Measurements from ENCODE around the gene COL10A1. TPM values are rescaled to one million over a fixed set of nuclear protein-coding genes. Genes with fewer than 3 reads are reported as not detected.

COL10A1 gene
- not detected for polyA plus RNA-seq (2013, experiment 1 of 2)
- not detected for polyA plus RNA-seq (2013, experiment 2 of 2)

DNA sequence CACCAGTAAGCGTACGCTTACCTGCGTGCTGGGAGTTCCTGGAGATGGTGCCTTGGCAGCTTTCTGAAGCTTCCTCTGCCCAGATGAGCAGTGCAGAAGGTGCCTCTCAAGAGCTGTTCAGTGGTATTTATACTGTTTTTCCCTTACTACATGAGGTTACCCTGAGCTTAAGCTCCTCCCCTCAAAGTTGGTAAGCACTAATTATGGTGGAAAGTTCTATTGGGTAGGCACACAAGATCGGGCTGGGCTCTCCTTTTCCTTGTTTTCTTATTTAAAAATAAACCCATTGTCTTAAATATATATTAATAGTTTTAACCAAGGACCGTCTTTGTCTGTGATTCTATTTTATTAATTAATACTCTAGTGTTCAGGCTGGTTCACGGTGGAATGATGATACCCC, at the start of gene COL10A1:
Gene COL10A1, minus strand, starts transcription at position 101 of the 400 bp plus-strand sequence. CDS start 640 bp downstream, outside the sequence.
- no peak within 1 kb of the TSS for H3K14ac ChIP-seq (ENCODE audit: low read length)
- no CpG with 5 or more reads among the region's 6 CpGs for WGBS, 2 donors (ENCODE audit: extremely low coverage in 2 of 2, insufficient read length in 2 of 2, insufficient replicate concordance in 1 of 2)
- no peak within 1 kb of the TSS for H2AK5ac ChIP-seq (ENCODE audit: low read depth, low read length)
- no peak within 1 kb of the TSS for H2BK120ac ChIP-seq (ENCODE audit: low read depth, low read length)
- no peak within 1 kb of the TSS for H2AFZ ChIP-seq (ENCODE audit: low read length)
- no peak within 1 kb of the TSS for H3K4me2 ChIP-seq (ENCODE audit: insufficient read depth, low read length, poor library complexity, severe bottlenecking)
- H4K8ac ChIP-seq (ENCODE audit: low read depth, low read length): no peak within 1 kb of the TSS
- H3K4me3 ChIP-seq (ENCODE audit: low read length in 2 of 2): no peak within 1 kb of the TSS
- H3K4ac ChIP-seq (ENCODE audit: low read length): no peak within 1 kb of the TSS
- H3K36me3 ChIP-seq (replicated peaks in 1 of 2; ENCODE audit: control insufficient read depth in 2 of 2, insufficient read depth in 2 of 2, low read length in 2 of 2): no peaks in the 10 kb centered on the region
- no peaks in the 10 kb centered on the region for H3K9me3 ChIP-seq (replicated peaks in 1 of 2; ENCODE audit: control insufficient read depth in 2 of 2, insufficient read depth in 1 of 2, low read depth in 1 of 2, low read length in 2 of 2)
- no peak within 1 kb of the TSS for H3K23ac ChIP-seq (ENCODE audit: low read depth, low read length, poor library complexity)
- H2BK5ac ChIP-seq (ENCODE audit: low read length): no peak within 1 kb of the TSS
- H2BK12ac ChIP-seq (ENCODE audit: low read length): no peak within 1 kb of the TSS
- no peak for DNase-seq (ENCODE audit: low spot score)
- H2BK15ac ChIP-seq (ENCODE audit: low read length): no peak within 1 kb of the TSS
- H3K79me1 ChIP-seq (ENCODE audit: low read depth, low read length): no peaks in the 10 kb centered on the region
- peaks cover 0 to 1% of the 10 kb centered on the region in 2 donors for H3K4me1 ChIP-seq (ENCODE audit: control insufficient read depth in 2 of 2, insufficient read depth in 1 of 2, low read depth in 1 of 2, low read length in 2 of 2)
- H3K18ac ChIP-seq (ENCODE audit: low read length): no peak within 1 kb of the TSS
- H3K27me3 ChIP-seq (ENCODE audit: control insufficient read depth in 3 of 3, insufficient read depth in 3 of 3, low read depth in 1 of 3, low read length in 3 of 3): no peaks in the 10 kb centered on the region
- no peak within 1 kb of the TSS for H4K91ac ChIP-seq (ENCODE audit: low read depth, low read length, poor library complexity)
- no peak within 1 kb of the TSS for H3K27ac ChIP-seq (replicated peaks; ENCODE audit: low read length)
- H3K9ac ChIP-seq (ENCODE audit: low read depth, low read length, poor library complexity): no peak within 1 kb of the TSS

DNA sequence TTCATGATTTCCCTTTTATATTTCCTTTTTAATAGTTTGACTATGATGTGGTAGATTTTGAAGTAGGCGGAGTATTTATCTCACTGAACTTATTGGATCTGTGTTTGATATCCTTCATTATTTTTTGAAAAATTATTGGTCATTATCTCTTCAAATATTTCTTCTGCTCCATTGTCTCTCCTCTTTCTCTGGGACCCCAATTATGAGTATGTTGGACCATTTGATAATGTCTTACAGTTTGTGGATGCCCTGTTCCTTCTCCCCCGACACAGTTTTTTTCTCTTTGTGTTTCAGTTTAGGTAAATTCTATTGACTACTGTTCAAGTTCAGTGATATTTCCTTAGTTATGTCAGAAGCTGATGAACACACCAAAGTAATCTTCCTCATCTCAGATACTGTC, 49.4 kb upstream of the COL10A1 start:
- H3K18ac ChIP-seq (ENCODE audit: low read length): no peak overlapping the region
- H3K23ac ChIP-seq (ENCODE audit: low read depth, low read length, poor library complexity): no peak overlapping the region
- no peak overlapping the region for H3K4me3 ChIP-seq (ENCODE audit: low read length in 2 of 2)
- no peak overlapping the region for H3K4ac ChIP-seq (ENCODE audit: low read length)
- H4K91ac ChIP-seq (ENCODE audit: low read depth, low read length, poor library complexity): no peak overlapping the region
- H3K9ac ChIP-seq (ENCODE audit: low read depth, low read length, poor library complexity): no peak overlapping the region
- H3K27ac ChIP-seq (replicated peaks; ENCODE audit: low read length): no peak overlapping the region
- no peak overlapping the region for H2AFZ ChIP-seq (ENCODE audit: low read length)
- no peaks in the 10 kb centered on the region for H3K79me1 ChIP-seq (ENCODE audit: low read depth, low read length)
- no peak for DNase-seq (ENCODE audit: low spot score)
- H2BK12ac ChIP-seq (ENCODE audit: low read length): no peak overlapping the region
- H3K9me3 ChIP-seq (replicated peaks in 1 of 2; ENCODE audit: control insufficient read depth in 2 of 2, insufficient read depth in 1 of 2, low read depth in 1 of 2, low read length in 2 of 2): peaks cover 0 to 3% of the 10 kb centered on the region in 2 donors
- H3K36me3 ChIP-seq (replicated peaks in 1 of 2; ENCODE audit: control insufficient read depth in 2 of 2, insufficient read depth in 2 of 2, low read length in 2 of 2): no peaks in the 10 kb centered on the region
- H2BK5ac ChIP-seq (ENCODE audit: low read length): no peak overlapping the region
- no peak overlapping the region for H4K8ac ChIP-seq (ENCODE audit: low read depth, low read length)
- H3K4me2 ChIP-seq (ENCODE audit: insufficient read depth, low read length, poor library complexity, severe bottlenecking): no peak overlapping the region
- H2BK120ac ChIP-seq (ENCODE audit: low read depth, low read length): no peak overlapping the region
- H3K27me3 ChIP-seq (ENCODE audit: control insufficient read depth in 3 of 3, insufficient read depth in 3 of 3, low read depth in 1 of 3, low read length in 3 of 3): no peaks in the 10 kb centered on the region
- H3K4me1 ChIP-seq (ENCODE audit: control insufficient read depth in 2 of 2, insufficient read depth in 1 of 2, low read depth in 1 of 2, low read length in 2 of 2): no peaks in the 10 kb centered on the region
- no CpG with 5 or more reads among the region's 2 CpGs for WGBS, 2 donors (ENCODE audit: extremely low coverage in 2 of 2, insufficient read length in 2 of 2, insufficient replicate concordance in 1 of 2)
- H2BK15ac ChIP-seq (ENCODE audit: low read length): no peak overlapping the region
- H3K14ac ChIP-seq (ENCODE audit: low read length): no peak overlapping the region
- no peak overlapping the region for H2AK5ac ChIP-seq (ENCODE audit: low read depth, low read length)

DNA sequence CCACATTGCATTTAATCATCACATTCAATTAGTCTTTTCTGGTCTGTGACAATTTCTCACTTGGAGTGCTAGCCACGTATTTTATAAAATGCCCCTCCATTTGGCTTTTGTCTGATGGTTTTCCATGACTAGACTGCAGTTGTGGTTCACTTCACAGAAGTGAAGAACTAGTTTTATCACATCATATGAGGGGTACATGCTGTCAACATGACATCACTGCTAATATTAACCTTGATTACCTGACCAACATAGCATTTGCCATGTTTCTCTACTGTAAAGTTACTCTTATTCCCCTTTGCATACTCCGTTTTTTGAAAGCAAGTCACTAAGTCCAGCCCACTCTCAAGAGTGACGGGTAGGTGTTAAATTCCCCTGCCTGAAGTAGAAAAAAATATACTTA, 48.0 kb upstream of the COL10A1 start:
- Histone ChIP-seq H2BK15ac (ENCODE audit: low read length) (no peak overlapping the region), H3K4ac (ENCODE audit: low read length) (no peak overlapping the region)

DNA sequence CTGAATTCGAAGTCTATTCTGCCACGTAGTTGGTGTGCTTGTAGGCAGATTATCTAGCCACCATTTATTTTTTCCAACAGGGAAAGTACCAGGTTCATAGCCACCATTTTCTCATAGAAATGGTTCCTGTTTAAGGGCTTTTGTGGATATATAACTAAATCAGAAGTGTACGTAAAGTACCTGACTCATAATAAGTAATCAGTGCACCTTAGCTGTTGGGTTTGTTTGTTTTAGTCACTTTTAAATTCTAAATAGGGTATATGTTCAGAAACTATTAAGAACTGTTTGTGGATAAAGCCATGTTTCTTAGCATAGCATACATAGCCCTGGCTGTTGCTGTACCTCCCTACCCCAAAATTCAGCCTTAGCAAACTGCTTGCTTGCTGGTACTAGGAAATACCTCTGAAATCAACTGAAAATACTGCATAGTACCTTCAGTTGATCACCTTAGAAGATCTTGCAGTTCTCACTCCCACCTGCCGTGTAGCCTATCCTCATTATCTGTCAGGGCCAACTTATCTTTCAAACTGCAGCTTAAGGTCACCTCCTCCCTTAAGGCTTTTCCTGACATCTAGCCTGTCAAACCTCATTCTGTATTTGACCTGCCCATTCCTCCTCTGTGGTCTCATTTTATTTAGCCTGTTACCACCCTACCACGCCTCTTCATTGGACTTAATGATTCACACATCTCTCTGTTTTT, 44.6 kb upstream of the COL10A1 start:
- Histone ChIP-seq H2BK15ac (ENCODE audit: low read length) (no peak overlapping the region), H2BK5ac (ENCODE audit: low read length) (no peak overlapping the region), H3K9ac (ENCODE audit: low read depth, low read length, poor library complexity) (no peak overlapping the region), H3K79me1 (ENCODE audit: low read depth, low read length) (no peaks in the 10 kb centered on the region), H2BK120ac (ENCODE audit: low read depth, low read length) (no peak overlapping the region), H3K18ac (ENCODE audit: low read length) (no peak overlapping the region), H3K27me3 (ENCODE audit: control insufficient read depth in 3 of 3, insufficient read depth in 3 of 3, low read depth in 1 of 3, low read length in 3 of 3) (no peaks in the 10 kb centered on the region), H2BK12ac (ENCODE audit: low read length) (no peak overlapping the region), H3K23ac (ENCODE audit: low read depth, low read length, poor library complexity) (no peak overlapping the region), H3K4me2 (ENCODE audit: insufficient read depth, low read length, poor library complexity, severe bottlenecking) (no peak overlapping the region), H3K4me3 (ENCODE audit: low read length in 2 of 2) (no peak overlapping the region), H3K27ac (replicated peaks; ENCODE audit: low read length) (no peak overlapping the region), H2AFZ (ENCODE audit: low read length) (no peak overlapping the region), H3K4me1 (ENCODE audit: control insufficient read depth in 2 of 2, insufficient read depth in 1 of 2, low read depth in 1 of 2, low read length in 2 of 2) (no peaks in the 10 kb centered on the region), H3K36me3 (replicated peaks in 1 of 2; ENCODE audit: control insufficient read depth in 2 of 2, insufficient read depth in 2 of 2, low read length in 2 of 2) (no peaks in the 10 kb centered on the region), H4K8ac (ENCODE audit: low read depth, low read length) (no peak overlapping the region), H3K14ac (ENCODE audit: low read length) (no peak overlapping the region), H3K4ac (ENCODE audit: low read length) (no peak overlapping the region), H2AK5ac (ENCODE audit: low read depth, low read length) (no peak overlapping the region), H4K91ac (ENCODE audit: low read depth, low read length, poor library complexity) (no peak overlapping the region), H3K9me3 (replicated peaks in 1 of 2; ENCODE audit: control insufficient read depth in 2 of 2, insufficient read depth in 1 of 2, low read depth in 1 of 2, low read length in 2 of 2) (no peaks in the 10 kb centered on the region)
- DNase-seq (ENCODE audit: low spot score): no peak
- no CpG with 5 or more reads among the region's 5 CpGs for WGBS, 2 donors (ENCODE audit: extremely low coverage in 2 of 2, insufficient read length in 2 of 2, insufficient replicate concordance in 1 of 2)

More for the DNA sequence above, 48.0 kb upstream of the COL10A1 start:
- no peak overlapping the region for H3K4me3 ChIP-seq (ENCODE audit: low read length in 2 of 2)
- no peak overlapping the region for H2BK12ac ChIP-seq (ENCODE audit: low read length)
- H3K18ac ChIP-seq (ENCODE audit: low read length): no peak overlapping the region
- WGBS, 2 donors (ENCODE audit: extremely low coverage in 2 of 2, insufficient read length in 2 of 2, insufficient replicate concordance in 1 of 2): no CpG with 5 or more reads among the region's 3 CpGs
- H3K23ac ChIP-seq (ENCODE audit: low read depth, low read length, poor library complexity): no peak overlapping the region
- H3K9ac ChIP-seq (ENCODE audit: low read depth, low read length, poor library complexity): no peak overlapping the region
- H2BK120ac ChIP-seq (ENCODE audit: low read depth, low read length): no peak overlapping the region
- H3K4me1 ChIP-seq (ENCODE audit: control insufficient read depth in 2 of 2, insufficient read depth in 1 of 2, low read depth in 1 of 2, low read length in 2 of 2): no peaks in the 10 kb centered on the region
- H4K91ac ChIP-seq (ENCODE audit: low read depth, low read length, poor library complexity): no peak overlapping the region
- no peaks in the 10 kb centered on the region for H3K27me3 ChIP-seq (ENCODE audit: control insufficient read depth in 3 of 3, insufficient read depth in 3 of 3, low read depth in 1 of 3, low read length in 3 of 3)
- no peaks in the 10 kb centered on the region for H3K36me3 ChIP-seq (replicated peaks in 1 of 2; ENCODE audit: control insufficient read depth in 2 of 2, insufficient read depth in 2 of 2, low read length in 2 of 2)
- peaks cover 0 to 3% of the 10 kb centered on the region in 2 donors for H3K9me3 ChIP-seq (replicated peaks in 1 of 2; ENCODE audit: control insufficient read depth in 2 of 2, insufficient read depth in 1 of 2, low read depth in 1 of 2, low read length in 2 of 2)
- no peak overlapping the region for H3K4me2 ChIP-seq (ENCODE audit: insufficient read depth, low read length, poor library complexity, severe bottlenecking)
- H2AFZ ChIP-seq (ENCODE audit: low read length): no peak overlapping the region
- H3K79me1 ChIP-seq (ENCODE audit: low read depth, low read length): no peaks in the 10 kb centered on the region
- DNase-seq (ENCODE audit: low spot score): no peak
- H3K14ac ChIP-seq (ENCODE audit: low read length): no peak overlapping the region
- H4K8ac ChIP-seq (ENCODE audit: low read depth, low read length): no peak overlapping the region
- H3K27ac ChIP-seq (replicated peaks; ENCODE audit: low read length): no peak overlapping the region
- no peak overlapping the region for H2AK5ac ChIP-seq (ENCODE audit: low read depth, low read length)
- no peak overlapping the region for H2BK5ac ChIP-seq (ENCODE audit: low read length)

All from neuronal stem cell (in vitro differentiated cells).